Pancreas (tissue), 10 donors: ENCODE results near the gene ADAMTSL2. TPM values are rescaled to one million over a fixed set of nuclear protein-coding genes. Genes with fewer than 3 reads are reported as not detected.
A peak's percentile ranks its signal among the peaks of the same experiment; 100 is the strongest.

ENCODE experiments used
- ATAC-seq, 4 donors: fragments of 200-7000 bp; cut with Tn5 transposase; one replicate each; pipeline versions ENCODE4 v1.8.0 to v1.9.1; 2020; ENCODE audit warnings: mild to moderate bottlenecking in 4 of 4, moderate library complexity in 4 of 4
- DNase-seq, 6 donors: peaks; one replicate each; pipeline ENCODE4 v3.0.0-alpha.2; 2020
- FAIRE-seq: peaks from 2 replicates; lab custom pipeline; 2012; peaks lifted over from hg19 to GRCh38; lab: Jason Lieb, UNC
- H3K27ac ChIP-seq, 4 donors: fragments of 200-600 bp; sonication (generic); 1 replicate in 3 of 4; 2 replicates in 1 of 4; pipeline versions ENCODE4 v1.5.0 to v1.8.0; 2020
- H3K27me3 ChIP-seq, 4 donors: fragments of 200-600 bp; one replicate each; pipeline ENCODE4 v1.8.0; 2021
- H3K36me3 ChIP-seq, 3 donors: fragments of 200-600 bp; sonication (generic) in 1 of 3; one replicate each; pipeline versions ENCODE4 v1.5.0 to v1.8.0; 2020 to 2021
- H3K4me1 ChIP-seq, 3 donors: fragments of 200-600 bp; one replicate each; pipeline ENCODE4 v1.8.0; 2021
- H3K4me3 ChIP-seq, 4 donors: fragments of 200-600 bp; sonication (generic) in 2 of 4; one replicate each; pipeline versions ENCODE4 v1.5.0 to v1.8.0; 2020 to 2021
- H3K9me3 ChIP-seq, 4 donors: fragments of 200-600 bp; one replicate each; pipeline ENCODE4 v1.8.0; 2021
- CTCF ChIP-seq, 4 donors: fragments of 200-600 bp; sonication (generic) in 3 of 4; IDR thresholded peaks; one replicate each; pipeline versions ENCODE4 v1.5.0 to v1.8.0; 2021; ENCODE audit warnings: antibody characterized with exemption in 4 of 4
- WGBS, 2 donors: extraction: QIAGEN DNeasy Blood & Tissue Kit; methylation state at CpG; one replicate each; pipeline ENCODE4 v1.1.7; 2013; 5-methylcytosine and 5-hydroxymethylcytosine counted together
- intact Hi-C, 3 donors: fragments of 100-400 bp; cut with DNase I; formaldehyde crosslinking; loops; one replicate each; pipeline versions ENCODE4 v1.11.1 to v1.14.2; 2022
- polyA plus RNA-seq, 2 donors: library from polyadenylated mRNA; stranded (reverse); fragments of 200-250 nt; gene quantifications; one replicate each; pipeline ENCODE4 v1.2.3, GENCODE V29; 2013
- total RNA-seq, 6 donors: library from RNA; stranded (reverse); fragmentation: NEBNext Ultra II Directional in 4 of 6; extraction: Animal tissue kit (Norgen Biotek cat#: 25700) in 4 of 6; gene quantifications; one replicate each; pipeline versions ENCODE4 v1.2.1 to v1.2.4, GENCODE V29; 2021 to 2023
- donor health status: healthy with polysubstance abuse.
- donor health status: DM: no; HTN: no; CAD: no; lungs with moderate emphysema.
- donor health status: DM: no; HTN: no; CAD: no.
- donor health status: control.
- donor health status: control.
- donor health status: Bipolar disorder and iron deficiency.
- donor health status: DM: yes; HTN: yes; CAD: no.
- donor health status: DM: no; HTN: no; CAD: no.
- donor health status: DM: no; HTN: no; CAD: no.
- donor health status: DM: yes; HTN: yes; CAD: no.

Gene ADAMTSL2
- total and polyA plus RNA-seq, 8 donors: 1.5 to 12.9 (median 3.2) TPM

- ATAC-seq: peak in 1 of 4 donors; percentile 10
- 78 to 83% methylated on average over 22 of the region's 22 CpGs for WGBS, 2 donors
- DNase-seq: no peak
- no peaks in the 10 kb centered on the region for H3K9me3 ChIP-seq
- no peak for FAIRE-seq
- no peak overlapping the region for H3K27ac ChIP-seq
- H3K4me3 ChIP-seq: peak overlapping the region in 1 of 4 donors; percentile 22
- intact Hi-C loops: loop anchor here in 1 of 3 donors (10.0 kb wide), 1 partner anchor 455 kb away; the partner anchor contains the start of gene VAV2
- no peak for TF ChIP-seq CTCF (IDR thresholded peaks at IDR 0.05)
- no peaks in the 10 kb centered on the region for H3K36me3 ChIP-seq
- H3K4me1 ChIP-seq: no peaks in the 10 kb centered on the region
- no peaks in the 10 kb centered on the region for H3K27me3 ChIP-seq
Observed at GRCh38 chr9:133539991-133540697, 5.6 kb downstream of the ADAMTSL2 start.

GRCh38 chr9:133540698-133541025, 6.2 kb downstream of the ADAMTSL2 start:
- no peaks in the 10 kb centered on the region for H3K27me3 ChIP-seq
- no peaks in the 10 kb centered on the region for H3K9me3 ChIP-seq
- no peaks in the 10 kb centered on the region for H3K4me1 ChIP-seq
- H3K27ac ChIP-seq: no peak overlapping the region
- WGBS, 2 donors: 86 to 88% methylated on average over 18 of the region's 18 CpGs
- ATAC-seq (no peak), DNase-seq (no peak), FAIRE-seq (no peak)
- no peak for TF ChIP-seq CTCF (IDR thresholded peaks at IDR 0.05)
- no peaks in the 10 kb centered on the region for H3K36me3 ChIP-seq
- intact Hi-C loops: no loop called here
- H3K4me3 ChIP-seq: no peak overlapping the region

GRCh38 chr9:133542002-133542401, 7.5 kb downstream of the ADAMTSL2 start:
- 78 to 83% methylated on average over 13 of the region's 13 CpGs for WGBS, 2 donors
- FAIRE-seq (no peak), ATAC-seq (no peak), DNase-seq (no peak)
- no peak for TF ChIP-seq CTCF (IDR thresholded peaks at IDR 0.05)
- intact Hi-C loops: no loop called here
- H3K9me3 ChIP-seq: no peaks in the 10 kb centered on the region
- H3K4me3 ChIP-seq: no peak overlapping the region
- H3K27me3 ChIP-seq: no peaks in the 10 kb centered on the region
- no peaks in the 10 kb centered on the region for H3K36me3 ChIP-seq
- H3K27ac ChIP-seq: no peak overlapping the region
- H3K4me1 ChIP-seq: no peaks in the 10 kb centered on the region

GRCh38 chr9:133543772-133544467, 9.4 kb downstream of the ADAMTSL2 start:
- H3K27me3 ChIP-seq: no peaks in the 10 kb centered on the region
- no peak for TF ChIP-seq CTCF (IDR thresholded peaks at IDR 0.05)
- no peaks in the 10 kb centered on the region for H3K9me3 ChIP-seq
- WGBS, 2 donors: 76 to 78% methylated on average over 16 of the region's 16 CpGs
- FAIRE-seq (no peak), DNase-seq (no peak), ATAC-seq (no peak)
- intact Hi-C loops: no loop called here
- H3K4me3 ChIP-seq: no peak overlapping the region
- no peaks in the 10 kb centered on the region for H3K36me3 ChIP-seq
- H3K27ac ChIP-seq: no peak overlapping the region
- H3K4me1 ChIP-seq: no peaks in the 10 kb centered on the region
